Ishikawa (cell line): Measurements from ENCODE around the gene NCF2.

Source experiments
- CEBPB ChIP-seq: IDR thresholded peaks from 2 replicates; pipeline ENCODE4 v1.6.1; 2012
- CREB1 ChIP-seq: IDR thresholded peaks from 2 replicates; pipeline ENCODE4 v1.6.1; 2012; ENCODE audit warnings: low read depth
- EP300 ChIP-seq: IDR thresholded peaks from 2 replicates; pipeline ENCODE4 v1.6.1; 2012; ENCODE audit warnings: borderline replicate concordance
- FOXM1 ChIP-seq: IDR thresholded peaks from 2 replicates; pipeline ENCODE4 v1.6.1; 2012; ENCODE audit warnings: low read depth, borderline replicate concordance
- NFIC ChIP-seq: IDR thresholded peaks from 2 replicates; pipeline ENCODE4 v1.6.1; 2012
- RAD21 ChIP-seq: IDR thresholded peaks from 2 replicates; pipeline ENCODE4 v1.6.1; 2012; ENCODE audit warnings: low read depth
- TAF1 ChIP-seq: IDR thresholded peaks from 2 replicates; pipeline ENCODE4 v1.6.1; 2012; ENCODE audit warnings: low read depth, mild to moderate bottlenecking
- TCF12 ChIP-seq: IDR thresholded peaks from 2 replicates; pipeline ENCODE4 v1.6.1; 2012; ENCODE audit warnings: low read depth
- TEAD4 ChIP-seq: IDR thresholded peaks from 2 replicates; pipeline ENCODE4 v1.6.1; 2012
- YY1 ChIP-seq: IDR thresholded peaks from 2 replicates; pipeline ENCODE4 v1.6.1; 2012; ENCODE audit warnings: low read depth
- ZBTB7A ChIP-seq: IDR thresholded peaks from 2 replicates; pipeline ENCODE4 v1.6.1; 2012; ENCODE audit warnings: low read depth
- TF ChIP-seq, protein P1 (sequence below): IDR thresholded peaks from 2 replicates; pipeline ENCODE4 v1.6.1; 2012
- TF ChIP-seq, protein P2 (sequence below): IDR thresholded peaks from 2 replicates; pipeline ENCODE4 v1.6.1; 2012
- TF ChIP-seq, protein P3 (sequence below): IDR thresholded peaks from 2 replicates; pipeline ENCODE4 v1.6.1; 2012; ENCODE audit warnings: low read depth, mild to moderate bottlenecking

DNA sequence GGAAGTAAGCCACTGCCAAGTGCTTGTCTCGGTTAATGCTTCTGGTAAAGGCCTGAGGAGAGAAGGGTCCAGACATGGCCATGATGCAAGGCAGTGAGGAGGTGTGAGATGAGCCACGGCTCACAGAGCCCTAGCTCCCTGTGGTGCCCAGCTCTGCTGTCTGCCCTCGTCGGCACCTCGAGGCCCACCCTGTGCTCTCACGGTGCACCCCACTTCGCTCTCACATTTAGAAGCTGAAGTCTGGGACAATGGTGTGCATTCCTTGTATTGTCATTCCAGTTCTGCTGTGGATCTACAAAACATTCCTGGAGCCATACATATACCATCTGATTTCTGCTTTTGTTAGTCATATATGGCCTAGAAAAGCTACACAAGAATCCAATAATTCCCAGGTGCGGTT, 3.3 kb downstream of the NCF2 start:
- TF ChIP-seq TCF12 (no peak), EP300 (no peak), CREB1 (no peak), CEBPB (no peak), TAF1 (no peak), FOXM1 (no peak), RAD21 (no peak), TEAD4 (no peak), YY1 (no peak), NFIC (no peak), ZBTB7A (no peak)
- TF ChIP-seq, protein P1, sequence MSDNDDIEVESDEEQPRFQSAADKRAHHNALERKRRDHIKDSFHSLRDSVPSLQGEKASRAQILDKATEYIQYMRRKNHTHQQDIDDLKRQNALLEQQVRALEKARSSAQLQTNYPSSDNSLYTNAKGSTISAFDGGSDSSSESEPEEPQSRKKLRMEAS, result no peak
- TF ChIP-seq, protein P2, sequence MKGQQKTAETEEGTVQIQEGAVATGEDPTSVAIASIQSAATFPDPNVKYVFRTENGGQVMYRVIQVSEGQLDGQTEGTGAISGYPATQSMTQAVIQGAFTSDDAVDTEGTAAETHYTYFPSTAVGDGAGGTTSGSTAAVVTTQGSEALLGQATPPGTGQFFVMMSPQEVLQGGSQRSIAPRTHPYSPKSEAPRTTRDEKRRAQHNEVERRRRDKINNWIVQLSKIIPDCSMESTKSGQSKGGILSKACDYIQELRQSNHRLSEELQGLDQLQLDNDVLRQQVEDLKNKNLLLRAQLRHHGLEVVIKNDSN, result no peak
- TF ChIP-seq, protein P3, sequence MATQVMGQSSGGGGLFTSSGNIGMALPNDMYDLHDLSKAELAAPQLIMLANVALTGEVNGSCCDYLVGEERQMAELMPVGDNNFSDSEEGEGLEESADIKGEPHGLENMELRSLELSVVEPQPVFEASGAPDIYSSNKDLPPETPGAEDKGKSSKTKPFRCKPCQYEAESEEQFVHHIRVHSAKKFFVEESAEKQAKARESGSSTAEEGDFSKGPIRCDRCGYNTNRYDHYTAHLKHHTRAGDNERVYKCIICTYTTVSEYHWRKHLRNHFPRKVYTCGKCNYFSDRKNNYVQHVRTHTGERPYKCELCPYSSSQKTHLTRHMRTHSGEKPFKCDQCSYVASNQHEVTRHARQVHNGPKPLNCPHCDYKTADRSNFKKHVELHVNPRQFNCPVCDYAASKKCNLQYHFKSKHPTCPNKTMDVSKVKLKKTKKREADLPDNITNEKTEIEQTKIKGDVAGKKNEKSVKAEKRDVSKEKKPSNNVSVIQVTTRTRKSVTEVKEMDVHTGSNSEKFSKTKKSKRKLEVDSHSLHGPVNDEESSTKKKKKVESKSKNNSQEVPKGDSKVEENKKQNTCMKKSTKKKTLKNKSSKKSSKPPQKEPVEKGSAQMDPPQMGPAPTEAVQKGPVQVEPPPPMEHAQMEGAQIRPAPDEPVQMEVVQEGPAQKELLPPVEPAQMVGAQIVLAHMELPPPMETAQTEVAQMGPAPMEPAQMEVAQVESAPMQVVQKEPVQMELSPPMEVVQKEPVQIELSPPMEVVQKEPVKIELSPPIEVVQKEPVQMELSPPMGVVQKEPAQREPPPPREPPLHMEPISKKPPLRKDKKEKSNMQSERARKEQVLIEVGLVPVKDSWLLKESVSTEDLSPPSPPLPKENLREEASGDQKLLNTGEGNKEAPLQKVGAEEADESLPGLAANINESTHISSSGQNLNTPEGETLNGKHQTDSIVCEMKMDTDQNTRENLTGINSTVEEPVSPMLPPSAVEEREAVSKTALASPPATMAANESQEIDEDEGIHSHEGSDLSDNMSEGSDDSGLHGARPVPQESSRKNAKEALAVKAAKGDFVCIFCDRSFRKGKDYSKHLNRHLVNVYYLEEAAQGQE, result no peak
